GM04503 (cell line): Measurements from ENCODE around the gene FHAD1.

Experiments used
- DNase-seq: peaks from one replicate; pipeline ENCODE4 v3.0.0-alpha.2; 2012; ENCODE audit warnings: low read depth

Gene FHAD1

GRCh38 chr1:15246960-15247614 is at the start of gene FHAD1:
Gene FHAD1, plus strand, starts transcription at chr1:15247223. Its CDS starts 4,562 bp downstream, at chr1:15251785.
- DNase-seq = no peak

- no peak for DNase-seq
Measured at GRCh38 chr1:15197591-15198447, 49.2 kb upstream of the FHAD1 start.

- DNase-seq = no peak
Measured at GRCh38 chr1:15198684-15199083, 48.3 kb upstream of the FHAD1 start.

- no peak for DNase-seq
Measured at GRCh38 chr1:15201221-15201620, 45.8 kb upstream of the FHAD1 start.

GRCh38 chr1:15201849-15202551 is 45.0 kb upstream of the FHAD1 start:
- no peak for DNase-seq

GRCh38 chr1:15204931-15205330 is 42.1 kb upstream of the FHAD1 start:
- no peak for DNase-seq

- DNase-seq = no peak
Measured at GRCh38 chr1:15205586-15206346, 41.3 kb upstream of the FHAD1 start.

- DNase-seq = no peak
Measured at GRCh38 chr1:15206418-15207030, 40.5 kb upstream of the FHAD1 start.

- DNase-seq = no peak
Measured at GRCh38 chr1:15207031-15207828, 39.8 kb upstream of the FHAD1 start.

- DNase-seq = no peak
Measured at GRCh38 chr1:15207829-15208429, 39.1 kb upstream of the FHAD1 start.

- DNase-seq = no peak
Measured at GRCh38 chr1:15210651-15211375, 36.2 kb upstream of the FHAD1 start.

GRCh38 chr1:15211424-15211823 is 35.6 kb upstream of the FHAD1 start:
- DNase-seq = no peak

GRCh38 chr1:15212216-15212953 is 34.6 kb upstream of the FHAD1 start:
- no peak for DNase-seq

- DNase-seq = no peak
Measured at GRCh38 chr1:15212954-15213291, 34.1 kb upstream of the FHAD1 start.

GRCh38 chr1:15213341-15213821 is 33.6 kb upstream of the FHAD1 start:
- DNase-seq = peak; percentile 11

GRCh38 chr1:15214527-15214926 is 32.5 kb upstream of the FHAD1 start:
- peak; percentile 16 for DNase-seq

GRCh38 chr1:15215116-15215515 is 31.9 kb upstream of the FHAD1 start:
- no peak for DNase-seq

GRCh38 chr1:15217654-15218053 is 29.4 kb upstream of the FHAD1 start:
- no peak for DNase-seq
